Glomerular endothelial cell (primary cell): ENCODE results near the gene AP3S2. TPM values are rescaled to one million over a fixed set of nuclear protein-coding genes. Genes with fewer than 3 reads are reported as not detected.
"Not testable (repeated sequence)": the region's sequence is repeated elsewhere in the genome, so short reads cannot be mapped to it uniquely, and the experiment has no call there.

Experiments used
- DNase-seq: peaks from one replicate; pipeline ENCODE4 v3.0.0-alpha.2; 2011; ENCODE audit warnings: low read depth, low spot score; ENCODE audit errors: extremely low read depth
- total RNA-seq: library from RNA; depleted of rRNA; stranded (reverse); fragments of >200 nt; gene quantifications from 2 replicates; pipeline ENCODE4 v1.2.3, GENCODE V29; 2015

The AP3S2 gene
- total RNA-seq, 1 donor from 2014 or later = 31.4 TPM

DNA sequence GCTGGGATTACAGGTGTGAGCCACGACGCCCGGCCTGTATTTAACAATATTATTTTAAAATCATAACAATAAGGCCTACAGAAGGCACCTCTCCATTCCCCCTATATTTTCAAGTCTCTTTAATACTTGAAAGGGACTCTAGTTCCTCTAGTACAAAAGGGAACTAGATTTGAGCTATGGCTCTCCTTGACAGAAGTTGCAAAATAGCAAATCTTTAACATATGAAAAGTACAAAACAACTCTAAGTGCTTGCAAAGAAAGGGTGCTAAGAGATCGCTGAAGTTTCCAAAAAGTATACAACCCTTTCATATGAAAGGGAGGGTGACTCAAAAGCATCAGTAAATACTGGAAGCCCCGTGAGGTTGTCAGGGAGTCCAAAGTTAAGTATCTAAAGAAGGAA, 23.8 kb downstream of the AP3S2 start:
- DNase-seq = no peak

DNA sequence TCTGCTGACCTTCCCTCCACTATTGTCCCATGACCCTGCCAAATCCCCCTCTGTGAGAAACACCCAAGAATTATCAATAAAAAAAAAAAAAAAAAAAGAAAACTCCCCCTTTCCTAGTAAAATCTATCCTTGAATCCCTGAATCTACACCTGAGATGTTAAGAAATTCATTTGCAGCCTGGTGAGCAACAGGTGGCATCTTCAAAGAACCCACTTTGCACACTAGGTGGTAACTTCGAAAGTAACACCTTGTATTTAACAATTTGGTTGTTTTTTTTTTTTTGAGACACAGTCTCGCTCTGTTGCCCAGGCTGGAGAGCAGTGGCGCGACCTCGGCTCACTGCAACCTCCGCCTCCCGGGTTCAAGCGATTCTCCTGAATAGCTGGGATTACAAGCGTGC, 24.3 kb downstream of the AP3S2 start:
- not testable (repeated sequence) for DNase-seq

DNA sequence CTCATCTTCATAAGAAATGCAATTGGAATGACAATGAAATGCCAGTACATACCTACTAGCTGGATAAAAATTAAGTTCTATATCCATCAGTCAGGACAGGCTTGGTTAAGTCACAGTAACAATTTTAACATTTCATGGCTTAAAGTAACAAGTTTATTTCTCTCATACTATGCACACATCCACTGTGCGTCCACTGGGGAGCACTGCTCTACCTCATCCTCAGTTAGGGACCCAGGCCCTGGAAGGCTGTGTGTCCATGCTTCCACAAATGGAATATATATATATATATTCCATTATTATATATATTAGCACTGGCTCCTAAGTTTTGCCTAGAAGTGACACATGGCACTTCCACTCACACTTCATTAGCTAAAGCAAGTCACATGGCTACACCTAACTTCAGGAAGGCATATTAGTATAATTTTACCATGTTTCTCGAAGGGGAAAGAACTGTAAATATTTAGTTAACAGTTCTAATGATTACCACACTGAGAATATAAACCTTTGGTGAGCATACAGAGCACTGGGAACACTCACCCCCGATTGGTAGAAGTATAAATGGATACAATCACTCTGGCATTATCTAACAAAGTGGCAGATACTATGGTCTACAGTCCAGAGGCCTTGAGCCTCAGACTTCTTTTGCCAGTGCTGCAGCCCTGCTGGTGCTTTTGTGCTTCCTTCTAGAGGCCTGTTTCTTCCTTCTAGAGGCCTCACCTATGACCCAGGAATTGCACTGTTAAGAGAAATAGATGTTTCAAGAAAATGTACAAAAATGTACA, 28.6 kb downstream of the AP3S2 start:
- no peak for DNase-seq

DNA sequence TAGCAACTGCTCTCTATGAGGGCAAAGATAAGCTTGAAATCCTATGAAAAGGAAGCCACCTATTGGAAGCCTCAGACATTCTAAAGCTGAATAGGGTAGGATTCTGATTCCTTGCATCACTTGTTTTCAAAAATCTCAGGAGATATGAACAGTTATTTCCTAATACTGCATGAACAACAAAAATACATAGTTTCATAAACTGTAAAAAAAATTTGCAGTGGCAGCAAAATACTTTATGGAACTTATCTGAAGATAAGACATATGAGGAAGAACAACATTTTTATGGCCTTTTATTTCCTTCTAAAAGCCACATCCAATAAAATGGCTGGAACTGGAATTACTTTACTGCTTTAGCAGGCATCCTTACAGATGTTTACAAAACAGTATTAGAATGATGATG, 29.9 kb downstream of the AP3S2 start:
- no peak for DNase-seq

DNA sequence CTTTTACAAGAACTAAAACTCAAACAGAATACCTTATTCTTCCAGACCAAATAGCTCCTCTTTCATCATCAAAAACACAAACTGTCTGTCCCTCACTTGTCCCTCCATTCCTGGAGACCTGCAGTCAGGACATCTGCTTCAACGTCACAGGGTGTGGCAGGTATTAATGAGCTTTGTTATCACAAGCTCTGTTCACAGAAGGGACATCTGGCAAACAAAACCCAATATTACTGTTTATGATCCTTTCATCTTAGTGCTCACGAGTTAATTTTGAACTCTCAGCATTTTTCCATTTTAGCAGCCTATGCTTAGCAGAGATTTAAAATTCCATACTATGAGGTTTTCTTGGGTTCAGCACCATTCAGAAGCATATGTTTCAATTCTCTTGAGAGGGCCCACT, 32.9 kb downstream of the AP3S2 start:
- no peak for DNase-seq

DNA sequence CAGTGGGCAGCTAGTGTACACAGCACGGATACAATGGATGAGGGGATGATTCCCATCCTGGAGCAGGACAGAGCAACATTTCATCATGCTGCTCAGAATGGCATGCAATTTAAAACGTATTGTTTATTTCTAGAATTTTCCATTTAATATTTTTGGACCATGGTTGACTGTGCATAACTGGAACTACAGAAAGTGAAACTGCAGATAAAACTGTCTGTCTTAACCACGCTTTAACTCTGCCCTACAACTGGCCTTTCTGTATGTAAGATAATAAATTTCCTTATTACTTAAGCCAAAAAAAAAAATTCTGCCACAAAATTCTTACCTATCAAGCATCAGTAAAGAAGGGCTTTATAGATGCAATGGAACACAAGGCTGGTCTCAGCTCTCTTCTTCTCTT, 33.4 kb downstream of the AP3S2 start:
- DNase-seq = no peak

- no peak for DNase-seq
Observed at GRCh38 chr15:89858661-89859458, 34.9 kb downstream of the AP3S2 start.

- no peak for DNase-seq
Observed at GRCh38 chr15:89857673-89858072, 36.1 kb downstream of the AP3S2 start.

GRCh38 chr15:89855948-89856347, 37.8 kb downstream of the AP3S2 start:
- DNase-seq = no peak

- not testable (repeated sequence) for DNase-seq
Observed at GRCh38 chr15:89854863-89855262, 38.9 kb downstream of the AP3S2 start.

DNA sequence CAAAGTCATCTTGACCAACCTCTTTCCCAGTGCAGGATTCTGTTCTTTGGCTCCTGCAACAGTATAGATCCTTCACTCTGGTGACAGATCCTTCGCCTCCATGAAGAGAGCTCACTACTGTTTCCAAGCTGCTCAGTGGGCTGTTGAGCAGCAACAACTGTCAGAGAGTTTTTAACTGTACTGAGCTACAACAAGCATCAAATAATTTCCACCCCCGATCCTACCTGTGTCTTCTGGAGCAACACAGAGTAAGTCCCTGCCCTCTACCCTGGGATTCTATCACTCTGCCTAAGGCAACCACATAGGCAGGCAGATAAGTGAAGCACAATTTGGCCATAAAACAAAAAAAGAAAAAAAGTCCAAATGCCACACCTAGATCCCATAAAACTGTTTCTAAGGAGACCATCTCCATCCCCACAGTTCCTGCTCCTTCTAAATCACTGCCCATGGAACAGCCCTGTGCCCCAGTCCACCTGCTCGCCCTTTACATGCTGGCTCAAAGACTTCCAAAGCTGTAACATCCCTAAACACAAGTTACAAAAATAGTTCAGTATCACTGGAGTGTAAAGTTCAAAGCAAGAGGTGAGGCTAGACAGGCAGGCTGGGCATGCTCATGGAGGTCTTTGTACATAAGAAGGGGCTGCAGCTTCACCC, 41.3 kb downstream of the AP3S2 start:
- DNase-seq = no peak

GRCh38 chr15:89851673-89852341, 42.0 kb downstream of the AP3S2 start:
- DNase-seq = no peak

DNA sequence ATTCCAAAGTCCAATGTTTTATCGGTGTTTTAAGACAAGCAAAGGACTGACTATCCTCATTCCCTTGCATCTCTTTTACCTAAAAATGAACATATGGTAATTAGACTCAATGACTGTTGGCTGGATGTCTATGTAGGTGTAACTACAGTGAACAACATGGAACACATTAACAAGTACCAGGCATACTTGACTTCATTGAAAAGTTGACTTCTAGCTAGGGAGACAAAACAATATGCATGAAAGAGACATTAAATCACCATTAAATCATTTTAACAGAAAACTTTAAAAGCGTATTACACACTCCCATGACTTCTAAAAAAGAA, 44.9 kb downstream of the AP3S2 start:
- no peak for DNase-seq

GRCh38 chr15:89847101-89847500, 46.7 kb downstream of the AP3S2 start:
- DNase-seq = no peak

GRCh38 chr15:89845305-89845893, 48.4 kb downstream of the AP3S2 start:
- peak; percentile 76 for DNase-seq

GRCh38 chr15:89841962-89842361, 51.8 kb downstream of the AP3S2 start:
- no peak for DNase-seq

DNA sequence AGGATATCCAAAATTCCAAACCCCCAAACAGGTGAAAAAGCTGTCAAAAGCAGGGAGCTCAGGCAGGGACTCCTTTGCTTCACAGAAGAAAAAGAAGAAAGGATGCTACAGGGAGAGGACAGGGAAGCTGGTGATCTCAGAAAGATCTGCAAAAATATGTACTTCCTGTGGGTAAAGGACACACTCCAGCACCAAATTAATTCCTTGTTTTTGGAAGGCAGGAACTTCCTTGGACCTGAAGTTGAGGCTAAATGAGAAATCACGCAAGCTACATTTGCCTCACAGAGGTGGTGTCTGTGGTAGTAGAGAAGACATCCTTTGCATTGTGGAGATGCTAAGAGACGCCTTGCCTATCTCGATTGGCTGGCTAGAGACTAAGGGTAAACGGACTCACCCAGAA, 52.5 kb downstream of the AP3S2 start:
- no peak for DNase-seq

DNA sequence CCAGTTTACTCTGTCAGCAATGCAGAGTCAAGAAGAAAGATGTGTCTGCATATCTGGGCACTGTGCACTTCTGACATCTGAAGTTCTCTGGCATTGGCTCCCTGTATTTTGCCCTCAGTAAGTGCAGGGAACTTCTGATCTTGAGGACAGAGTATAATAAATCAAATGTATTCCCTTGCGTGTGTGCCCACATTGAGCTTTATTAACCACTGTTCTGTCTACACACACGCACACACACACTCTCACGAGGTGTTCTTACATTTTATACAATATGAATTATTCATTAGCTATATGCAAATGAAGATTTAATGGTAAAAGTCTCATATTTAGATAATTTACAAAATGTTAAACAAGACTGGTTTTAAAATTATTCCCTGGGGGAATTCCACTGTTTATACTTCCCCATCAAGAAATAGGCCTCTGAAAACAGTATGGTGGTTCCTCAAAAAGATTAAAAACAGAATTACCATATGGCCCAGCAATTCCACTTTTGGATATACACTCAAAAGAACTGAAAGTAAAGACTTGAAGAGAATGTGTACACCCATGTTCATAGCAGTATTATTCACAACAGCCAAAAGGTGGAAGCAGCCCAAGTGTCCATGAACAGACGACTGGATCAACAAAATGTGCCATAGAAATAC, 54.5 kb downstream of the AP3S2 start:
- no peak for DNase-seq

GRCh38 chr15:89837830-89838178, 56.0 kb downstream of the AP3S2 start:
- DNase-seq = no peak

- DNase-seq = no peak
Observed at GRCh38 chr15:89837134-89837829, 56.5 kb downstream of the AP3S2 start.
